Cardiac septum (tissue), 1 donor: ENCODE data around the gene CHRM4. TPM values are rescaled to one million over a fixed set of nuclear protein-coding genes. Genes with fewer than 3 reads are reported as not detected.
"Not testable (repeated sequence)": the region's sequence is repeated elsewhere in the genome, so short reads cannot be mapped to it uniquely, and the experiment has no call there.

Experiments
- DNase-seq: peaks from one replicate; pipeline ENCODE4 v3.0.0-alpha.2; 2020; ENCODE audit warnings: low spot score
- intact Hi-C: fragments of 100-400 bp; cut with DNase I; formaldehyde crosslinking; loops from one replicate; pipeline ENCODE4 v1.14.0; 2022
- total RNA-seq: library from RNA; stranded (reverse); fragmentation: NEBNext Ultra II Directional; extraction: Animal tissue kit (Norgen Biotek cat#: 25700); gene quantifications from one replicate; pipeline ENCODE4 v1.2.1, GENCODE V29; 2021
- donor health status: DM: no; HTN: no; CAD: no.

CHRM4 gene
- total RNA-seq, 1 donor from 2014 or later: 0.27 TPM

- intact Hi-C loops, DNase-seq: not testable (repeated sequence)
Observed at GRCh38 chr11:46372501-46372900, 19.1 kb downstream of the CHRM4 start.

DNA sequence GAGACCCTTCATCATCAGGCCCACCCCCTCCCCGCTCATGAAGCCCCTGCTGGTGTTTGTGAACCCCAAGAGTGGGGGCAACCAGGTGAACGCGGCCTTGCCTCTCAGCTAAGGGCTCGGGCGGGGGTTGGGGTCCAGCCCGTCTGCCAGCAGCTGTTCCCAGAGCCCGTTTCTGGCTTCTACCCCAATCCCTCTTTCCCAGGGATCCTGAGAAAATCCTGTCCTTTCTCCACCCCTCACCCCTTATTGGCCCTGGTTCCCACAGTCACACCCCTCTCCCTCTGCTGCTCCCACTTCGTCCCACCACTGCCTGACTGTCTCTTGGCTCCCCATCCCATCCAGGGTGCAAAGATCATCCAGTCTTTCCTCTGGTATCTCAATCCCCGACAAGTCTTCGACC, 19.5 kb downstream of the CHRM4 start:
- intact Hi-C loops: no loop called here
- DNase-seq: no peak

GRCh38 chr11:46371262-46371661, 20.3 kb downstream of the CHRM4 start:
- DNase-seq, intact Hi-C loops: not testable (repeated sequence)

- intact Hi-C loops: no loop called here
- DNase-seq: no peak
Observed at GRCh38 chr11:46370253-46370652, 21.3 kb downstream of the CHRM4 start.

- DNase-seq: no peak
- intact Hi-C loops: no loop called here
Observed at GRCh38 chr11:46369458-46370152, 22.0 kb downstream of the CHRM4 start.

- no peak for DNase-seq
- intact Hi-C loops: loop anchor here (1.0 to 2.0 kb wide), 2 partner anchors 16 to 127 kb away; no protein-coding TSS in a partner anchor
Observed at GRCh38 chr11:46367916-46368267, 23.7 kb downstream of the CHRM4 start.

DNA sequence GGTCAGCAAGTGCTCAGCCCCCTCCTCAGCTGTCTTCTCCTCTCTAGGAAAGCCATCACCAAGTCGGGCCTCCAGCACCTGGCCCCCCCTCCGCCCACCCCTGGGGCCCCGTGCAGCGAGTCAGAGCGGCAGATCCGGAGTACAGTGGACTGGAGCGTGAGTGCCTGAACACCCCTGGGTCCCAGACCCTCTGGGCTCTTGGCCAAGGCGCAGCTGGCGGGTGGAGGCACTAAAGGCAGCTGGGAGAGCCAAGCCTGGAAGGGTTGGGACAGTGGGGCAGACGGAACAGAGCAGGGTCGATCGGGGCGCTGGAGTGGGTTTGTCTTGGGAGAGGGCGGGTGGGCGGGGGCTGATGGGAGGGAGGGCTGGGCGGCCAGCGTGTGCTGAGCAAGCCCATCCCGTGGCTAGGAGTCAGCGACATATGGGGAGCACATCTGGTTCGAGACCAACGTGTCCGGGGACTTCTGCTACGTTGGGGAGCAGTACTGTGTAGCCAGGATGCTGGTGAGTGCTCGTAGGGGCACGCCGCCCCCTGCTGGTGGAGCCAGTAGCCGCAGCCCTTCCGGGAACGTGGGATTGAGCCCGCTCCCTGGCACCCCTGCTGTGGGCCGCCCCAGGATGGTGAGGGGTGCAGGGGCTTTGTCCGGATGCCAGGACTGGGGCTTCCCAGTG, 24.2 kb downstream of the CHRM4 start:
- DNase-seq: peak; percentile 91
- intact Hi-C loops: loop anchor here (2.0 kb wide), 1 partner anchor 127 kb away; no protein-coding TSS in a partner anchor

GRCh38 chr11:46366661-46367161, 24.9 kb downstream of the CHRM4 start:
- DNase-seq: no peak
- intact Hi-C loops: loop anchor here (2.0 kb wide), 1 partner anchor 126 kb away; no protein-coding TSS in a partner anchor

DNA sequence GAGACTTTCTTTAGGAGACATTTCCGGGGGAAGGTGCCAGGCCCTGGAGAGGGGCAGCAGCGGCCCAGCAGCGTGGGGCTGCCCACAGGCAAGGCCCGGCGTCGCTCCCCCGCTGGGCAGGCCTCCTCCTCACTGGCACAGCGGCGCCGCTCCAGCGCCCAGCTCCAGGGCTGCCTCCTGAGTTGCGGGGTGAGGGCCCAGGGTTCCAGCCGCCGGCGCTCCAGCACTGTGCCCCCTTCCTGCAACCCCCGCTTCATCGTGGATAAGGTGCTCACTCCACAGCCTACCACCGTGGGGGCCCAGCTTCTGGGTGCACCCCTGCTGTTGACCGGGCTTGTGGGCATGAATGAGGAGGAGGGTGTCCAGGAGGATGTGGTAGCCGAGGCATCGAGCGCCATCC, 25.3 kb downstream of the CHRM4 start:
- intact Hi-C loops: loop anchor here (2.0 kb wide), 1 partner anchor 125 kb away; no protein-coding TSS in a partner anchor
- no peak for DNase-seq

DNA sequence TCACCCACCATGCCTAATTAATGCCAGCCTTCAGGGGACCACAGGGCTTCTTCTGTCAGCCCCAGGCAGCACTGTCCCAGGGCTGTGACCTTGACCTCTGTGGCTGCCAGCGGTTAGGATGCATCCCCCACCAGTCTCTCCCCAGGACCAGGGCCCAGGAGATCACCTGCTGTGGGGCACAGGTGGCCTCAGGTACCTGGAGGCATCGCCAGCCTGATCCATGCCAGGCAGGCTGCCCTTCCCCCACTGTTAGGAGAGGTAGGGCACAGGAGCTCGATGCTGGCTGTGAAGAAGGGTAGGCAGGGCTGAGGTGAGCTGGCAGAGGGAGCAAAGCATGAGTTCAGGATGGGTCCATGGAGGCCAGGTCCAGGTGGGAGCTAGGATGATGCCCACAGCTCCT, 26.8 kb downstream of the CHRM4 start:
- intact Hi-C loops: no loop called here

DNA sequence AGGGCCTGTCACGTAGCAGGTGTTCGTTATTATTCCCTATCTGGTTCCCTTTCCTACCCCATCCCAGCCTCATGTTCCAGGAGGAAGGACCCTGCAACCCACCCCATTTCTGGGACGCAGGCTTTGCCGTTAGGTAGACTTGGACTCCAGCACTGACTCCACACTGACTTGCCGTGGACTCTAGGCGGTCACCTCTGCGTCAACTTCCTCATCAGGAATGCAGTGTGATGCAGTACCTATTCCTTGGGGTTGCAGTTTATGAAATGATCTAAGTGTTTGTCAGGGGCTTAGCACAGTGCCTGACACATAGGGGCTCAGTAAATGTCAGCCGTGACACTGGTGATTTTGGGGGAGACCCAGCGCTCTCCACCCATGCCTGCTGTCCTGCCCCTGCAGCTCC, 27.5 kb downstream of the CHRM4 start:
- intact Hi-C loops: no loop called here
- no peak for DNase-seq

More for the DNA sequence above, 26.8 kb downstream of the CHRM4 start:
- DNase-seq: no peak

- DNase-seq: no peak
- intact Hi-C loops: no loop called here
Observed at GRCh38 chr11:46363455-46364005, 28.0 kb downstream of the CHRM4 start.

DNA sequence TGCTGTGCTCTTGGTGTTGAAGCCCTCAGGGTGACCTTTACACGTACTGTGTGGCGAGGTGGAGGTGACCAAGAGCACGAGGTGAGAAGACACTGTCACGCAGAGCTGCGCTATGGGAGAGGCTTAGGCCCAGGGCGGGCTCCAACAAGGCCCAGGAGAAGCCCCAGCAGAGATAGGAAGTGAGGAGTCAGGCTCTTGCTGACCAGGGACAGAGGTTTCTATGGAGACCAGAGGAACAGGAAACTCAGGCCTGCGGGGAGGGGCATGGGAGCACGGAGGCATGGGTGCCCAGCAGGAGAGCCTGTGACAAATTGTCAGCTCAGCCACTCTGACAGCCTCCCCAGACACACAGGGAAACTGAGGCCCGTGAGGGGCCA, 28.6 kb downstream of the CHRM4 start:
- intact Hi-C loops: no loop called here
- DNase-seq: peak; percentile 89

DNA sequence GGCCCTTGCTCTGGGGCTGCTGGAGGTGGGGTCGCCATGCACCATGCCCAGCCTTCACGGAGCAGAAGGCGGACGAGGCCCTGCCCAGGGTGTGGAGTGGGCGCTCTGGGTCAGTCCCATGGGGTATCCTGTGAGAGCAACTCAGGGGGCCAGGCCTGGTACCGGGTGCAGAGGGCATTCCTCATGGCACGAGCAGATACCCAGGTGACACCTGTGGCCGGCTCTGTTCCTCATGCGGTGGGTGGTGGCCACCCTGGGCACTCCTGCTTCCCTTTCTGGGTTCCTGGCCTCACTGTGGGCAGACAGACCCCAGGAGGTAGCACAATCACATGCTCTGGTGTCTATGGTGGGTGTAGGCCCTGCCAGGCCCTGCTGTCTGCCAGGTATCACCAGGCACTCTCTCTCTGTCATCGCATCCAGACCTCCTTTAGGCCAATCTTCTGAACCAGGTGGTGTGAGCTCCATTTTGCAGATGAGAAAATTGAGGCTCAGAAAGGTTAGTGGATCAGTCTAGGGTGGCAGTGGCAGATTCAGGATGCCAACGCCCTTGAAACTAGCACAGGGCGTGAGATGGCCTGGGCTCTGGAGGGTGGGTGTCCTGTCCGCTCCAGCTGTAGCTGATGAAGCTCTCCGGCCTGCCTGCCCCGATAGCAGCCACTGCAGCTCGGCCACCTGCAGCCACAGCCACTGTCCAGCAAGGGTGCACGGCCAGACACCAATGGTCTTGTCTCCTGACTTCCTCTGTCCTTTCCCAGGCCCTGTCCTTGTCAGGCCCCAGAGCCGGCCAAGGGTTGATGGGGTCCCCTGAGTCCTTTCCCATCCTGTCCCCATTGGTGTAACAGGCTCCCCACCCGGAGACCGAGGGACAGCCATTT, 29.2 kb downstream of the CHRM4 start:
- no peak for DNase-seq
- intact Hi-C loops: no loop called here

DNA sequence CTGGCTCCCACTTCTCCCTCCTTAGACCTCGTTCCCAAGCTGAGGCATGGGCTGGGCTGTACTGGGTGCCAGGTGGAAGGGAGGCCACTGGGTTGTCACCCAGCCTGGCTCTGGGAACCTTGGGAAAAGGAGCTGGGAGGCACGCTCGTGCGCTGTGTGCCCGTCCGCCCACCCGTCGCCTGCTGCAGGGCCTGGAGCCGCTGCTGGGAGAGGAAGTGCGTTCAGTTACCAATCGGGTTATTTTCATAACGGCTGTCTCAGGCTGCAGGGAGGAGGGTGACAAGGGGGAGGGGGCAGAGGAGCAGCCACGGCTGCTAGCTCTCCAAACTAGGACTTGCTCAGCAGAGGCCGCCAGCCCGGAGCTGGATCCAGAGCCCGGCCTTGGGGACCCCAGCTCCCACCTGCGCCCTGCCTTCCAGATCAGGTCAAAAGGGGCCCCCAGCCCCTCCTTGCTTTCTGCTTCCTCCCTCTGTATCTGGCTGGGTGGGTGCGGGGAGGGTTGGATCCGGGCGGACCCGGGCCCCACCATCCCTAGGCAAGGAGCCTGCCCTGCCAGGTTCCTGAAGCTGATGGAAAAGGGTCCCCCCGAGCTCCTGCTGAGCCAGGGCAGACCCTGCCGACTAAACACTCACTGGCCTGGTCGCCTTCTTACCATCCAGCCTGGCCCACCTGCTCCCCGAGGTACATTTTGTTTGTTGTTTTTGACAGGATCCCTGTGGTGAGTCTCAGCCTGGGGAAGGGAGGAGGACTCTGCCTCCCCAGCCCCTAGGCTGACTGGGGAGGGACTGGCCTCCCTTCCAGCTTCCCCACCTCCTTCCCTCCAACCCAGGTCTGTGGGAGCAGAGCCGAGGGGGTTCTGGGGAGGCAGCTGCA, 30.1 kb downstream of the CHRM4 start:
- peak; percentile 90 for DNase-seq
- intact Hi-C loops: no loop called here

- no peak for DNase-seq
- intact Hi-C loops: no loop called here
Observed at GRCh38 chr11:46360878-46361277, 30.7 kb downstream of the CHRM4 start.

- intact Hi-C loops: no loop called here
- no peak for DNase-seq
Observed at GRCh38 chr11:46359953-46360352, 31.6 kb downstream of the CHRM4 start.

- intact Hi-C loops: no loop called here
- no peak for DNase-seq
Observed at GRCh38 chr11:46357483-46357936, 34.1 kb downstream of the CHRM4 start.
